Bronchial epithelial cell (primary cell): Measurements from ENCODE around the gene MCC. TPM values are rescaled to one million over a fixed set of nuclear protein-coding genes. Genes with fewer than 3 reads are reported as not detected.

Source experiments
- DNase-seq: peaks from one replicate; pipeline ENCODE4 v3.0.0-alpha.2; 2010; ENCODE audit warnings: low read depth
- FAIRE-seq: peaks from 2 replicates; lab custom pipeline; 2011; peaks lifted over from hg19 to GRCh38; lab: Jason Lieb, UNC
- H3K27me3 ChIP-seq: 2 replicates; pipeline ENCODE4 v1.5.1; 2011; ENCODE audit warnings: low read length; ENCODE audit not compliant: control insufficient read depth, insufficient read depth
- H3K36me3 ChIP-seq: 2 replicates; pipeline ENCODE4 v1.5.1; 2011; ENCODE audit warnings: low read length; ENCODE audit not compliant: control insufficient read depth, insufficient read depth
- H3K4me3 ChIP-seq: 2 replicates; pipeline ENCODE4 v1.5.1; 2011; ENCODE audit warnings: mild to moderate bottlenecking, low read depth, low read length, control low read depth
- CTCF ChIP-seq: IDR thresholded peaks from 2 replicates; pipeline ENCODE4 v1.5.1; 2011; ENCODE audit warnings: mild to moderate bottlenecking, moderate library complexity, low read length, control low read depth, inconsistent platforms; ENCODE audit not compliant: insufficient read depth, severe bottlenecking
- total RNA-seq: library from RNA; depleted of rRNA; stranded (reverse); fragments of >200 nt; gene quantifications from 2 replicates; pipeline ENCODE4 v1.2.1, GENCODE V29; 2014

MCC gene
- total RNA-seq, 1 donor from 2014 or later, result 43.2 TPM

GRCh38 chr5:113243349-113243664 is 244.9 kb downstream of the MCC start:
- H3K4me3 ChIP-seq, result no peak overlapping the region
- H3K36me3 ChIP-seq, result no peaks in the 10 kb centered on the region
- FAIRE-seq (no peak), DNase-seq (no peak)
- TF ChIP-seq CTCF, result no peak
- H3K27me3 ChIP-seq, result no peaks in the 10 kb centered on the region

- DNase-seq (peak; percentile 86), FAIRE-seq (no peak)
- no peaks in the 10 kb centered on the region for H3K36me3 ChIP-seq
- H3K27me3 ChIP-seq, result no peaks in the 10 kb centered on the region
- TF ChIP-seq CTCF, result no peak
- H3K4me3 ChIP-seq, result no peak overlapping the region
Observed at GRCh38 chr5:113242481-113243348, 245.5 kb downstream of the MCC start.

GRCh38 chr5:113240951-113241726 is 247.1 kb downstream of the MCC start:
- FAIRE-seq (no peak), DNase-seq (no peak)
- Histone ChIP-seq H3K36me3 (no peaks in the 10 kb centered on the region), H3K4me3 (no peak overlapping the region), H3K27me3 (no peaks in the 10 kb centered on the region)
- TF ChIP-seq CTCF, result no peak

- Histone ChIP-seq H3K27me3 (no peaks in the 10 kb centered on the region), H3K36me3 (no peaks in the 10 kb centered on the region), H3K4me3 (no peak overlapping the region)
- no peak for TF ChIP-seq CTCF
- FAIRE-seq (no peak), DNase-seq (no peak)
Observed at GRCh38 chr5:113240032-113240431, 248.2 kb downstream of the MCC start.

GRCh38 chr5:113237893-113238292 is 250.4 kb downstream of the MCC start:
- no peak for TF ChIP-seq CTCF

More at GRCh38 chr5:113237893-113238292, 250.4 kb downstream of the MCC start:
- Histone ChIP-seq H3K27me3 (no peaks in the 10 kb centered on the region), H3K36me3 (no peaks in the 10 kb centered on the region), H3K4me3 (no peak overlapping the region)
- DNase-seq (no peak), FAIRE-seq (no peak)
